Activated naive CD4-positive, alpha-beta T cell treated with anti-CD3 and anti-CD28 coated beads, Interleukin-2, amount 50 U/mL, for 72 hours (primary cell): ENCODE data around the gene FKBP5. TPM values are rescaled to one million over a fixed set of nuclear protein-coding genes. Genes with fewer than 3 reads are reported as not detected.
"Not testable (repeated sequence)": the region's sequence is repeated elsewhere in the genome, so short reads cannot be mapped to it uniquely, and the experiment has no call there.

Source experiments
- ATAC-seq, 2 donors: fragments of 150-1000 bp; cut with Tn5 transposase; 2 replicates each; pipeline ENCODE4 v1.10.0; 2021; ENCODE audit warnings: mild to moderate bottlenecking in 2 of 2, moderate library complexity in 2 of 2
- DNase-seq, 2 donors: peaks; one replicate each; pipeline ENCODE4 v3.0.0; 2021 to 2022; ENCODE audit warnings: low spot score in 2 of 2
- H3K27ac Mint-ChIP-seq, 2 donors: one replicate each; pipeline ENCODE4 v1.8.0; 2022; ENCODE audit warnings: mild to moderate bottlenecking in 2 of 2, mixed read lengths in 2 of 2
- H3K36me3 Mint-ChIP-seq, 2 donors: one replicate each; pipeline ENCODE4 v1.8.0; 2022; ENCODE audit warnings: mixed read lengths in 2 of 2
- H3K9me3 Mint-ChIP-seq, 2 donors: one replicate each; pipeline ENCODE4 v1.8.0; 2022; ENCODE audit warnings: mixed read lengths in 2 of 2
- total RNA-seq, 2 donors: library from RNA; stranded (reverse); gene quantifications; one replicate each; pipeline ENCODE4 v1.2.3, GENCODE V29; 2022

FKBP5 gene
- total RNA-seq, 2 donors from 2014 or later, result 70.1 to 229 TPM

- H3K36me3 Mint-ChIP-seq, result peaks cover 13 to 63% of the 10 kb centered on the region in 2 donors
- no peak for ATAC-seq
- no peak for DNase-seq
These were observed 94.1 kb downstream of the FKBP5 start for GRCh38 chr6:35594503-35595186.

GRCh38 chr6:35592178-35592577, 96.5 kb downstream of the FKBP5 start:
- Mint-ChIP-seq H3K9me3 (no peaks in the 10 kb centered on the region), H3K27ac (peak overlapping the region in 1 of 2 donors; percentile 53), H3K36me3 (peaks cover 13 to 62% of the 10 kb centered on the region in 2 donors)
- DNase-seq, result no peak
- no peak for ATAC-seq

More at GRCh38 chr6:35594503-35595186, 94.1 kb downstream of the FKBP5 start:
- Mint-ChIP-seq H3K27ac (peak overlapping the region in 1 of 2 donors; percentile 90), H3K9me3 (no peaks in the 10 kb centered on the region)

- H3K36me3 Mint-ChIP-seq, result peaks cover 13 to 62% of the 10 kb centered on the region in 2 donors
- ATAC-seq, result no peak
- DNase-seq, result no peak
- H3K9me3 Mint-ChIP-seq, result no peaks in the 10 kb centered on the region
- H3K27ac Mint-ChIP-seq, result peak overlapping the region; percentile 19 to 89
These were observed 98.1 kb downstream of the FKBP5 start for GRCh38 chr6:35590622-35591066.

GRCh38 chr6:35589904-35590303, 98.8 kb downstream of the FKBP5 start:
- Mint-ChIP-seq H3K36me3 (peaks cover 13 to 57% of the 10 kb centered on the region in 2 donors), H3K27ac (peak overlapping the region in 1 of 2 donors; percentile 89), H3K9me3 (no peaks in the 10 kb centered on the region)
- DNase-seq (no peak), ATAC-seq (no peak)

GRCh38 chr6:35589201-35589739, 99.4 kb downstream of the FKBP5 start:
- no peak for DNase-seq
- peak overlapping the region in 1 of 2 donors; percentile 89 for H3K27ac Mint-ChIP-seq
- H3K36me3 Mint-ChIP-seq, result peaks cover 8 to 50% of the 10 kb centered on the region in 2 donors
- no peaks in the 10 kb centered on the region for H3K9me3 Mint-ChIP-seq
- ATAC-seq, result no peak

GRCh38 chr6:35587167-35587566, 101.5 kb downstream of the FKBP5 start:
- H3K27ac Mint-ChIP-seq, result peak overlapping the region in 1 of 2 donors; percentile 46
- no peak for DNase-seq
- H3K9me3 Mint-ChIP-seq, result no peaks in the 10 kb centered on the region
- peaks cover 0 to 48% of the 10 kb centered on the region in 2 donors for H3K36me3 Mint-ChIP-seq
- ATAC-seq, result no peak

- no peak for ATAC-seq
- peaks cover 0 to 48% of the 10 kb centered on the region in 2 donors for H3K36me3 Mint-ChIP-seq
- DNase-seq, result no peak
- no peaks in the 10 kb centered on the region for H3K9me3 Mint-ChIP-seq
- H3K27ac Mint-ChIP-seq, result peak overlapping the region in 1 of 2 donors; percentile 69
These were observed 102.2 kb downstream of the FKBP5 start for GRCh38 chr6:35586542-35586941.

- peaks cover 0 to 48% of the 10 kb centered on the region in 2 donors for H3K36me3 Mint-ChIP-seq
- no peak for ATAC-seq
- no peak overlapping the region for H3K27ac Mint-ChIP-seq
These were observed 103.1 kb downstream of the FKBP5 start for GRCh38 chr6:35585658-35586057.

GRCh38 chr6:35583893-35584688, 104.6 kb downstream of the FKBP5 start:
- H3K36me3 Mint-ChIP-seq, result peaks cover 0 to 34% of the 10 kb centered on the region in 2 donors
- H3K27ac Mint-ChIP-seq, result peak overlapping the region in 1 of 2 donors; percentile 73
- DNase-seq (peak in 1 of 2 donors; percentile 68), ATAC-seq (peak; percentile 59 to 68)
- H3K9me3 Mint-ChIP-seq, result no peaks in the 10 kb centered on the region

More at GRCh38 chr6:35585658-35586057, 103.1 kb downstream of the FKBP5 start:
- DNase-seq, result no peak
- no peaks in the 10 kb centered on the region for H3K9me3 Mint-ChIP-seq

- ATAC-seq (no peak), DNase-seq (no peak)
- Mint-ChIP-seq H3K27ac (peak overlapping the region; percentile 46 to 82), H3K9me3 (no peaks in the 10 kb centered on the region), H3K36me3 (peaks cover 0 to 39% of the 10 kb centered on the region in 2 donors)
These were observed 106.4 kb downstream of the FKBP5 start for GRCh38 chr6:35582315-35582714.

GRCh38 chr6:35581633-35582032, 107.1 kb downstream of the FKBP5 start:
- ATAC-seq (peak; percentile 24 to 25), DNase-seq (no peak)
- Mint-ChIP-seq H3K27ac (peak overlapping the region; percentile 46 to 82), H3K36me3 (peaks cover 0 to 39% of the 10 kb centered on the region in 2 donors), H3K9me3 (no peaks in the 10 kb centered on the region)

- ATAC-seq (no peak), DNase-seq (no peak)
- Mint-ChIP-seq H3K36me3 (peaks cover 0 to 31% of the 10 kb centered on the region in 2 donors), H3K27ac (no peak overlapping the region), H3K9me3 (no peaks in the 10 kb centered on the region)
These were observed 107.9 kb downstream of the FKBP5 start for GRCh38 chr6:35580836-35581235.

- no peaks in the 10 kb centered on the region for H3K9me3 Mint-ChIP-seq
- ATAC-seq, result no peak
- DNase-seq, result no peak
- peak overlapping the region in 1 of 2 donors; percentile 72 for H3K27ac Mint-ChIP-seq
- peaks cover 0 to 36% of the 10 kb centered on the region in 2 donors for H3K36me3 Mint-ChIP-seq
These were observed 112.0 kb downstream of the FKBP5 start for GRCh38 chr6:35576682-35577081.

GRCh38 chr6:35573495-35574110, 115.1 kb downstream of the FKBP5 start:
- no peaks in the 10 kb centered on the region for H3K9me3 Mint-ChIP-seq
- DNase-seq (no peak), ATAC-seq (no peak)
- H3K36me3 Mint-ChIP-seq, result peaks cover 0 to 36% of the 10 kb centered on the region in 2 donors
- H3K27ac Mint-ChIP-seq, result peak overlapping the region in 1 of 2 donors; percentile 86

- Mint-ChIP-seq H3K27ac (peak overlapping the region in 1 of 2 donors; percentile 50), H3K36me3 (peaks cover 0 to 21% of the 10 kb centered on the region in 2 donors)
- ATAC-seq, H3K9me3 Mint-ChIP-seq, DNase-seq: not testable (repeated sequence)
These were observed 117.8 kb downstream of the FKBP5 start for GRCh38 chr6:35570885-35571330.

GRCh38 chr6:35569011-35569461, 119.7 kb downstream of the FKBP5 start:
- DNase-seq, result peak in 1 of 2 donors; percentile 53

More at GRCh38 chr6:35569011-35569461, 119.7 kb downstream of the FKBP5 start:
- peak; percentile 62 to 79 for ATAC-seq
- Mint-ChIP-seq H3K27ac (peak overlapping the region; percentile 43 to 62), H3K36me3 (peaks cover 0 to 10% of the 10 kb centered on the region in 2 donors), H3K9me3 (no peaks in the 10 kb centered on the region)
